GM23338 (cell line): ENCODE data around the gene GPR26. TPM values are rescaled to one million over a fixed set of nuclear protein-coding genes. Genes with fewer than 3 reads are reported as not detected.

Experiments
- ATAC-seq: fragments of 200-7000 bp; cut with Tn5 transposase; 3 replicates; pipeline ENCODE4 v1.9.1; 2020
- DNase-seq: peaks from one replicate; pipeline ENCODE4 v3.0.0-alpha.2; 2015; ENCODE audit warnings: low spot score
- H2AFZ ChIP-seq: fragments of 200-600 bp; sonication (generic); 2 replicates; pipeline ENCODE4 v1.8.0; 2016; ENCODE audit warnings: antibody characterized with exemption, mild to moderate bottlenecking, moderate library complexity
- H3F3A ChIP-seq: fragments of 200-600 bp; sonication (generic); replicated peaks from 2 replicates; pipeline ENCODE4 v1.8.0; 2017; ENCODE audit warnings: antibody characterized with exemption, mixed run types, low read depth
- H3K27ac ChIP-seq: fragments of 200-600 bp; sonication (generic); 2 replicates; pipeline ENCODE4 v1.6.1; 2016; ENCODE audit warnings: low read depth
- H3K27me3 ChIP-seq: fragments of 200-600 bp; sonication (generic); 2 replicates; pipeline ENCODE4 v1.8.0; 2016; ENCODE audit warnings: mild to moderate bottlenecking, mixed run types, moderate library complexity; ENCODE audit not compliant: insufficient read depth
- H3K36me3 ChIP-seq: fragments of 200-600 bp; sonication (generic); 2 replicates; pipeline ENCODE4 v1.8.0; 2016; ENCODE audit warnings: mild to moderate bottlenecking; ENCODE audit not compliant: insufficient read depth
- H3K4me1 ChIP-seq: fragments of 200-600 bp; sonication (generic); 2 replicates; pipeline ENCODE4 v1.8.0; 2016; ENCODE audit warnings: mild to moderate bottlenecking, moderate library complexity; ENCODE audit not compliant: insufficient read depth
- H3K4me2 ChIP-seq: fragments of 200-600 bp; sonication (generic); 2 replicates; pipeline ENCODE4 v1.7.1; 2017; ENCODE audit warnings: mixed run types
- H3K4me3 ChIP-seq: fragments of 200-600 bp; sonication (generic); 2 replicates; pipeline ENCODE4 v1.6.1; 2016; ENCODE audit warnings: mixed run types
- H3K79me2 ChIP-seq: fragments of 200-600 bp; sonication (generic); replicated peaks from 2 replicates; pipeline ENCODE4 v1.8.0; 2017; ENCODE audit warnings: mild to moderate bottlenecking; ENCODE audit not compliant: insufficient read depth
- H3K9me2 ChIP-seq: fragments of 200-600 bp; sonication (generic); 2 replicates; pipeline ENCODE4 v1.8.0; 2017; ENCODE audit not compliant: insufficient read depth
- H4K20me1 ChIP-seq: fragments of 200-600 bp; sonication (generic); replicated peaks from 2 replicates; pipeline ENCODE4 v1.8.0; 2017; ENCODE audit warnings: mild to moderate bottlenecking; ENCODE audit not compliant: insufficient read depth
- H3K27ac Mint-ChIP-seq: 2 replicates; pipeline ENCODE4 v1.8.0; 2020; ENCODE audit warnings: inconsistent platforms, mild to moderate bottlenecking, moderate library complexity, mixed read lengths
- H3K27me3 Mint-ChIP-seq: 3 replicates; pipeline ENCODE4 v1.8.0; 2022; ENCODE audit warnings: low read depth, mild to moderate bottlenecking, moderate library complexity, mixed read lengths, inconsistent platforms; ENCODE audit not compliant: insufficient read depth, poor library complexity
- H3K36me3 Mint-ChIP-seq: 3 replicates; pipeline ENCODE4 v1.8.0; 2021; ENCODE audit warnings: low read depth, mild to moderate bottlenecking, inconsistent platforms, moderate library complexity, mixed read lengths
- H3K4me1 Mint-ChIP-seq: 3 replicates; pipeline ENCODE4 v1.8.0; 2020; ENCODE audit warnings: mild to moderate bottlenecking, inconsistent platforms, mixed read lengths
- H3K4me3 Mint-ChIP-seq: 3 replicates; pipeline ENCODE4 v1.8.0; 2021; ENCODE audit warnings: moderate library complexity, mild to moderate bottlenecking, inconsistent platforms, mixed read lengths
- H3K9me3 Mint-ChIP-seq: 3 replicates; pipeline ENCODE4 v1.8.0; 2020; ENCODE audit warnings: moderate library complexity, mild to moderate bottlenecking, inconsistent platforms, mixed read lengths
- CREB1 ChIP-seq: fragments of 250-450 bp; sonication (Bioruptor Pico); IDR thresholded peaks from 2 replicates; pipeline ENCODE4 v1.5.0; 2020; ENCODE audit warnings: low read depth, mild to moderate bottlenecking, moderate library complexity
- ETS1 ChIP-seq: IDR thresholded peaks from 2 replicates; pipeline ENCODE4 v1.6.1; 2016; ENCODE audit warnings: antibody characterized with exemption
- EZH2 ChIP-seq: fragments of 200-600 bp; sonication (generic); IDR thresholded peaks from one replicate; pipeline ENCODE4 v1.8.0; 2017; ENCODE audit warnings: antibody characterized with exemption, mild to moderate bottlenecking, low read depth; ENCODE audit not compliant: unreplicated experiment
- EZH2phosphoT487 ChIP-seq: fragments of 200-600 bp; sonication (generic); IDR thresholded peaks from one replicate; pipeline ENCODE4 v1.8.1; 2018; ENCODE audit warnings: antibody characterized with exemption; ENCODE audit not compliant: unreplicated experiment
- JUNB ChIP-seq: IDR thresholded peaks from one replicate; pipeline ENCODE4 v1.6.1; 2016; ENCODE audit warnings: antibody characterized with exemption; ENCODE audit not compliant: unreplicated experiment
- NANOG ChIP-seq: IDR thresholded peaks from 2 replicates; pipeline ENCODE4 v1.6.1; 2016; ENCODE audit warnings: antibody characterized with exemption, borderline replicate concordance
- POLR2AphosphoS5 ChIP-seq: IDR thresholded peaks from 2 replicates; pipeline ENCODE4 v1.6.1; 2016; ENCODE audit warnings: antibody characterized with exemption, low read depth
- REST ChIP-seq: IDR thresholded peaks from one replicate; pipeline ENCODE4 v1.6.1; 2018; ENCODE audit warnings: antibody characterized with exemption; ENCODE audit not compliant: unreplicated experiment
- STAT1 ChIP-seq: IDR thresholded peaks from one replicate; pipeline ENCODE4 v1.6.1; 2016; ENCODE audit warnings: antibody characterized with exemption; ENCODE audit not compliant: unreplicated experiment
- ZNF114 ChIP-seq: fragments of 250-450 bp; sonication (Bioruptor Pico); IDR thresholded peaks from 2 replicates; pipeline ENCODE4 v1.5.0; 2020; ENCODE audit warnings: mild to moderate bottlenecking, moderate library complexity
- ZNF331 ChIP-seq: fragments of 250-450 bp; sonication (Bioruptor Pico); IDR thresholded peaks from 2 replicates; pipeline ENCODE4 v1.5.0; 2020; ENCODE audit warnings: low read depth, mild to moderate bottlenecking, moderate library complexity
- ZNF462 ChIP-seq: fragments of 250-450 bp; sonication (Bioruptor Pico); IDR thresholded peaks from 2 replicates; pipeline ENCODE4 v1.5.0; 2020; ENCODE audit warnings: mild to moderate bottlenecking, moderate library complexity
- polyA plus RNA-seq: library from polyadenylated mRNA; unstranded; fragments of >200 nt; fragmentation: Nextera tagmentation; extraction: Ambion mirVana; gene quantifications from 2 replicates; pipeline ENCODE4 v1.2.1, GENCODE V29; 2016
- total RNA-seq: library from RNA; depleted of rRNA; stranded (reverse); fragments of >200 nt; shearing (Covaris generic); gene quantifications from 2 replicates; pipeline ENCODE4 v1.2.3, GENCODE V29; 2014
- TF ChIP-seq, protein P1 (sequence below), 2 experiments: fragments of 200-600 bp in 1 of 2; sonication (generic) in 1 of 2; conservative IDR thresholded peaks; 2 replicates each; pipeline versions ENCODE4 v1.5.1 to v1.6.1; 2016 to 2017; ENCODE audit warnings: antibody characterized with exemption in 2 of 2, low read depth in 2 of 2, mild to moderate bottlenecking in 2 of 2, moderate library complexity in 1 of 2

GPR26 gene
- total and polyA plus RNA-seq, 2 experiments from 2014 or later, result 0.06 to 0.07 TPM

GRCh38 chr10:123640016-123640535 lies 26.1 kb upstream of the GPR26 start:
- Histone ChIP-seq H3K27me3 (no peaks in the 10 kb centered on the region), H3K36me3 (no peaks in the 10 kb centered on the region), H3K27ac (no peak overlapping the region), H3K4me1 (peaks cover 14% of the 10 kb centered on the region), H4K20me1 (no peaks in the 10 kb centered on the region), H3K4me2 (peak overlapping the region; percentile 30; the same call in 1 of the 2 replicates), H3K9me2 (peaks cover 4% of the 10 kb centered on the region; the same call in 1 of the 2 replicates), H2AFZ (no peak overlapping the region), H3K79me2 (no peaks in the 10 kb centered on the region), H3F3A (no peaks in the 10 kb centered on the region), H3K4me3 (no peak overlapping the region)
- Mint-ChIP-seq H3K27ac (peak overlapping the region; percentile 82), H3K4me3 (no peak overlapping the region), H3K36me3 (no peaks in the 10 kb centered on the region), H3K27me3 (peaks cover 8% of the 10 kb centered on the region), H3K4me1 (peaks cover 31% of the 10 kb centered on the region), H3K9me3 (no peaks in the 10 kb centered on the region)
- DNase-seq, result peak; percentile 66
- no peak for TF ChIP-seq ETS1
- TF ChIP-seq NANOG, result no peak
- no peak for TF ChIP-seq STAT1
- TF ChIP-seq, protein P1, sequence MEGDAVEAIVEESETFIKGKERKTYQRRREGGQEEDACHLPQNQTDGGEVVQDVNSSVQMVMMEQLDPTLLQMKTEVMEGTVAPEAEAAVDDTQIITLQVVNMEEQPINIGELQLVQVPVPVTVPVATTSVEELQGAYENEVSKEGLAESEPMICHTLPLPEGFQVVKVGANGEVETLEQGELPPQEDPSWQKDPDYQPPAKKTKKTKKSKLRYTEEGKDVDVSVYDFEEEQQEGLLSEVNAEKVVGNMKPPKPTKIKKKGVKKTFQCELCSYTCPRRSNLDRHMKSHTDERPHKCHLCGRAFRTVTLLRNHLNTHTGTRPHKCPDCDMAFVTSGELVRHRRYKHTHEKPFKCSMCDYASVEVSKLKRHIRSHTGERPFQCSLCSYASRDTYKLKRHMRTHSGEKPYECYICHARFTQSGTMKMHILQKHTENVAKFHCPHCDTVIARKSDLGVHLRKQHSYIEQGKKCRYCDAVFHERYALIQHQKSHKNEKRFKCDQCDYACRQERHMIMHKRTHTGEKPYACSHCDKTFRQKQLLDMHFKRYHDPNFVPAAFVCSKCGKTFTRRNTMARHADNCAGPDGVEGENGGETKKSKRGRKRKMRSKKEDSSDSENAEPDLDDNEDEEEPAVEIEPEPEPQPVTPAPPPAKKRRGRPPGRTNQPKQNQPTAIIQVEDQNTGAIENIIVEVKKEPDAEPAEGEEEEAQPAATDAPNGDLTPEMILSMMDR (conservative IDR thresholded peaks at IDR 0.05; ENCODE audit: low read depth in 2 of 2), result no peak
- TF ChIP-seq ZNF331 (CRISPR knock-in tag), result no peak
- no peak for TF ChIP-seq EZH2
- TF ChIP-seq JUNB, result no peak
- TF ChIP-seq CREB1 (CRISPR knock-in tag), result no peak
- no peak for TF ChIP-seq EZH2phosphoT487
- TF ChIP-seq POLR2AphosphoS5, result no peak
- no peak for TF ChIP-seq REST
- TF ChIP-seq ZNF462 (CRISPR knock-in tag), result no peak
- TF ChIP-seq ZNF114 (CRISPR knock-in tag), result no peak
- ATAC-seq, result peak; percentile 84
